IPS-20b (cell line): Measurements from ENCODE around the gene GNG7.
A peak's percentile ranks its signal among the peaks of the same experiment; 100 is the strongest.
"Not testable (repeated sequence)": the region's sequence is repeated elsewhere in the genome, so short reads cannot be mapped to it uniquely, and the experiment has no call there.

ENCODE experiments used
- H3K27ac ChIP-seq: one replicate; pipeline ENCODE4 v1.5.1; 2013; ENCODE audit warnings: low read length
- H3K27me3 ChIP-seq: 2 replicates; pipeline ENCODE4 v1.6.1; 2013; ENCODE audit warnings: mild to moderate bottlenecking, low read length, inconsistent platforms; ENCODE audit not compliant: insufficient read depth
- H3K36me3 ChIP-seq: 2 replicates; pipeline ENCODE4 v1.6.1; 2013; ENCODE audit warnings: low read depth, mild to moderate bottlenecking, inconsistent platforms, low read length, moderate library complexity; ENCODE audit not compliant: insufficient read depth
- H3K4me1 ChIP-seq: 2 replicates; pipeline ENCODE4 v1.6.1; 2013; ENCODE audit warnings: mild to moderate bottlenecking, control low read depth, inconsistent platforms, low read length, moderate library complexity; ENCODE audit not compliant: insufficient read depth
- H3K4me3 ChIP-seq: 2 replicates; pipeline ENCODE4 v1.5.1; 2013; ENCODE audit warnings: mild to moderate bottlenecking, low read length, inconsistent platforms
- H3K9ac ChIP-seq: 2 replicates; pipeline ENCODE4 v1.6.1; 2013; ENCODE audit warnings: low read depth, mild to moderate bottlenecking, inconsistent platforms, low read length, moderate library complexity
- H3K9me3 ChIP-seq: 2 replicates; pipeline ENCODE4 v1.6.1; 2013; ENCODE audit warnings: mild to moderate bottlenecking, low read depth, low read length, inconsistent platforms; ENCODE audit not compliant: insufficient read depth

The GNG7 gene

DNA sequence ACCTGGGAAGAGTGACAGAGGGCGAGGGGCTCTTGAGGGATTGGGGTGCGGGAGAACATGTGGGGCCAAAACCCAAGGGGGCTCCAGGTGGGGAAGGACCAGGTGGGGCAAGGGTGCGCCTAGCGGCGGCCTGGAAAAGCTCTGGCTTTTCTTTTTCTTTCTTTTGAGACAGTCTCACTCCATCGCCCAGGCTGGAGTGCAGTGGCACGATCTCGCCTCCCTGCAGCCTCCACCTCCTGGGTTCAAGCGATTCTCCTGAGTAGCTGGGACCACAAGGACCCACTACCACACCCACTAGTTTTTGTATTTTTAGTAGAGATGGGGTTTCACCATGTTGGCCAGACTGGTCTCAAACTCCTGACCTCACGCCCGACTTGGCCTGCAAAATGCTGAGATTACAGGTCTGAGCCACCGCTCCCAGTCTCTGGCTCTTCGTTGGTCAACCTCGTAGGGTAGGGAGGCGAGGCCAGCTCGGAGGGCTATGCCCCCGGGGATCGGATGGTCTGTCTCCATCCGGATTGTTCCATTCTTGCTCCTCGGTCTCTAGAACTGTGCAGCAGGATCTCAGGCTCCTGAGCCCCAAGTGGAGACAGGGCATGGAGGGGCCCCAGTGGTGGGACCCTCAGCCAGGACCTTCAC lies 222.8 kb downstream of the GNG7 start:
- Histone ChIP-seq H3K27ac (no peak overlapping the region), H3K9me3 (no peaks in the 10 kb centered on the region), H3K27me3 (peaks cover 67% of the 10 kb centered on the region), H3K4me3 (peak overlapping the region; percentile 90), H3K9ac (no peak overlapping the region), H3K4me1 (peaks cover 2% of the 10 kb centered on the region; the same call in 1 of the 2 replicates), H3K36me3 (no peaks in the 10 kb centered on the region)

GRCh38 chr19:2478756-2479555 lies 223.5 kb downstream of the GNG7 start:
- Histone ChIP-seq H3K9ac (no peak overlapping the region), H3K27ac (no peak overlapping the region)

DNA sequence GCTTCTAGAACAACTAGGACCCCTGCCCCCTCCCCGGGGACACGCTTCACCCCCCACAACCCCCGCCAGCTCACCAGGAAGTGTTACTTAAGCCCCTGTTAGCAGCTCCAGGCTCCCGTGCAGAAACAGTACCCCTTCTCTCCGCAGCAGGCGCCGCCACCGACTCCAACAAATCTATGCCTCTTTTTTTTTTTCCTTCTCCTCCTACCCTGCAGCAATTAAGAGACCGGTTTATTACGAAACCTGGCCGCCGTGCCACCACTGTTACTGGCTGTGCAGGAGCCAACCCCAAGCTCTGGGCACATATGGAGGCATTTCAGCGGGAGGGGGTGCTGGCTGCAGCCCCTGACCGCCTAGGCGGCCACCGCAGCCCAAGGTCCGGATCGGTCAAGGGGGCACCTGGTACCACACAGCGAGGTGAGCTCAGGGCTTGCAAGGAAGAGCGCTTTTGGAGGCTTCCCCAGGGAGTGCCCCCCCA lies 224.2 kb downstream of the GNG7 start:
- no peak overlapping the region for H3K27ac ChIP-seq
- no peaks in the 10 kb centered on the region for H3K36me3 ChIP-seq
- peaks cover 59% of the 10 kb centered on the region for H3K27me3 ChIP-seq
- no peaks in the 10 kb centered on the region for H3K9me3 ChIP-seq
- H3K4me3 ChIP-seq = peak overlapping the region; percentile 90
- no peak overlapping the region for H3K9ac ChIP-seq
- H3K4me1 ChIP-seq = peaks cover 2% of the 10 kb centered on the region; the same call in 1 of the 2 replicates

More at GRCh38 chr19:2478756-2479555, 223.5 kb downstream of the GNG7 start:
- Histone ChIP-seq H3K27me3 (peaks cover 61% of the 10 kb centered on the region), H3K36me3 (no peaks in the 10 kb centered on the region), H3K9me3 (no peaks in the 10 kb centered on the region), H3K4me1 (peaks cover 2% of the 10 kb centered on the region; the same call in 1 of the 2 replicates), H3K4me3 (peak overlapping the region; percentile 90)

- H3K9ac ChIP-seq = no peak overlapping the region
- H3K36me3 ChIP-seq = no peaks in the 10 kb centered on the region
- no peak overlapping the region for H3K27ac ChIP-seq
- H3K4me1 ChIP-seq = peaks cover 2% of the 10 kb centered on the region; the same call in 1 of the 2 replicates
- H3K4me3 ChIP-seq = peak overlapping the region; percentile 90
- H3K9me3 ChIP-seq = no peaks in the 10 kb centered on the region
- H3K27me3 ChIP-seq = peaks cover 59% of the 10 kb centered on the region
Measured at GRCh38 chr19:2477732-2478191, 224.7 kb downstream of the GNG7 start.

DNA sequence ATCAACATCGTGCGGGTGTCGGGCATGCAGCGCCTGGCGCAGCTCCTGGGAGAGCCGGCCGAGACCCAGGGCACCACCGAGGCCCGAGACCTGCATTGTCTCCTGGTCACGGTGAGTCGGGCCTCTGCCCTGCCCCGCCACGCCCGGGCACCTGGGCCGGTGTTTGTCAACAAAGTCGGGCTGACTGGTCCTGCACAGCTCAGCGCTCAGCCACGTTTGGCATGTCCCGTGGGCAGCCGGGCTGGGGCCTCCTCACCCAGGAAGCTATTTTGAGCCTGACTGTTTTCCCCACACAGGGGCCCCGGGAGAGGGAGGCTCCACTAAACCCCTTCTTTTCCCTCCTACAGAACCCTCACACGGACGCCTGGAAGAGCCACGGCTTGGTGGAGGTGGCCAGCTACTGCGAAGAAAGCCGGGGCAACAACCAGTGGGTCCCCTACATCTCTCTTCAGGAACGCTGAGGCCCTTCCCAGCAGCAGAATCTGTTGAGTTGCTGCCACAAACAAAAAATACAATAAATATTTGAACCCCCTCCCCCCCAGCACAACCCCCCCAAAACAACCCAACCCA lies 225.3 kb downstream of the GNG7 start:
- Histone ChIP-seq H3K27ac (no peak overlapping the region), H3K9ac (no peak overlapping the region; the same call in 1 of the 2 replicates), H3K9me3 (no peaks in the 10 kb centered on the region), H3K36me3 (no peaks in the 10 kb centered on the region), H3K27me3 (peaks cover 59% of the 10 kb centered on the region), H3K4me1 (peaks cover 2% of the 10 kb centered on the region; the same call in 1 of the 2 replicates), H3K4me3 (peak overlapping the region; percentile 90)

DNA sequence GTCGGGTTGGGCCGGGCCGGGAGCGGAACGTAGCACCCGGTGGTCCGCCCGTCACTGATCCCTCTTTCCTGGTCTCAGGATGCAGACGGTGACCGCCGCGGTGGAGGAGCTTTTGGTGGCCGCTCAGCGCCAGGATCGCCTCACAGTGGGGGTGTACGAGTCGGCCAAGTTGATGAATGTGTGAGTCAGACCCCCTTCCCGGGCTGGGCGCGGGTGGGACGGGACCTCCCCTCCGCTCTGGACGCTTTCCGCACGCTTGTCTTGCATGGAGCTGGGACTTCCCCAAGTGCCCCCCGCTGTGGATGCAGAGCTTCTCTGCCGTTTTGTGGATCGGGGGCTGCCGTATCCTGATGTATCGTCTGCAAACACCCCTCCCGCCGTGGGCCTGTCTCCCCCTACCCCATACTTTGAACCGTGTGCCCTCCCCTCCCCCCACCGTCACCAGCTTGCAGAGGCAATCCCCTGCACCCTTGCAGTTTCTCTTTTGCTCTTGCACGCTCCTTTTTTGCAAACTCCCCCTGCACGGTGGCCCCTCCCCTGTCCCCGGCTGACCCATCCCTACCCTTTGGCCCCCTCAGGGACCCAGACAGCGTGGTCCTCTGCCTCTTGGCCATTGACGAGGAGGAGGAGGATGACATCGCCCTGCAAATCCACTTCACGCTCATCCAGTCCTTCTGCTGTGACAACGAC lies 225.9 kb downstream of the GNG7 start:
- H3K9ac ChIP-seq = peak overlapping the region; percentile 71; the same call in 1 of the 2 replicates
- peaks cover 59% of the 10 kb centered on the region for H3K27me3 ChIP-seq
- H3K9me3 ChIP-seq = no peaks in the 10 kb centered on the region
- H3K36me3 ChIP-seq = no peaks in the 10 kb centered on the region
- H3K4me3 ChIP-seq = peak overlapping the region; percentile 90
- H3K4me1 ChIP-seq = peaks cover 2% of the 10 kb centered on the region; the same call in 1 of the 2 replicates
- H3K27ac ChIP-seq = no peak overlapping the region

GRCh38 chr19:2475702-2476450 lies 226.6 kb downstream of the GNG7 start, which contains the start of gene GADD45B:
TSS of gene GADD45B (plus strand) at chr19:2476127. CDS start at chr19:2476359, 232 bp downstream.
- no peaks in the 10 kb centered on the region for H3K9me3 ChIP-seq
- H3K4me1 ChIP-seq = peaks cover 2% of the 10 kb centered on the region; the same call in 1 of the 2 replicates
- H3K9ac ChIP-seq = peak within 1 kb of the TSS; percentile 71; the same call in 1 of the 2 replicates
- peaks cover 59% of the 10 kb centered on the region for H3K27me3 ChIP-seq
- peak within 1 kb of the TSS; percentile 90 for H3K4me3 ChIP-seq
- no peaks in the 10 kb centered on the region for H3K36me3 ChIP-seq
- no peak within 1 kb of the TSS for H3K27ac ChIP-seq

- H3K9ac ChIP-seq = no peak overlapping the region
- H3K27ac ChIP-seq = no peak overlapping the region
- peak overlapping the region; percentile 90 for H3K4me3 ChIP-seq
- no peaks in the 10 kb centered on the region for H3K36me3 ChIP-seq
- peaks cover 54% of the 10 kb centered on the region for H3K27me3 ChIP-seq
- no peaks in the 10 kb centered on the region for H3K9me3 ChIP-seq
- H3K4me1 ChIP-seq = peaks cover 2% of the 10 kb centered on the region; the same call in 1 of the 2 replicates
Measured at GRCh38 chr19:2475018-2475701, 227.3 kb downstream of the GNG7 start.

DNA sequence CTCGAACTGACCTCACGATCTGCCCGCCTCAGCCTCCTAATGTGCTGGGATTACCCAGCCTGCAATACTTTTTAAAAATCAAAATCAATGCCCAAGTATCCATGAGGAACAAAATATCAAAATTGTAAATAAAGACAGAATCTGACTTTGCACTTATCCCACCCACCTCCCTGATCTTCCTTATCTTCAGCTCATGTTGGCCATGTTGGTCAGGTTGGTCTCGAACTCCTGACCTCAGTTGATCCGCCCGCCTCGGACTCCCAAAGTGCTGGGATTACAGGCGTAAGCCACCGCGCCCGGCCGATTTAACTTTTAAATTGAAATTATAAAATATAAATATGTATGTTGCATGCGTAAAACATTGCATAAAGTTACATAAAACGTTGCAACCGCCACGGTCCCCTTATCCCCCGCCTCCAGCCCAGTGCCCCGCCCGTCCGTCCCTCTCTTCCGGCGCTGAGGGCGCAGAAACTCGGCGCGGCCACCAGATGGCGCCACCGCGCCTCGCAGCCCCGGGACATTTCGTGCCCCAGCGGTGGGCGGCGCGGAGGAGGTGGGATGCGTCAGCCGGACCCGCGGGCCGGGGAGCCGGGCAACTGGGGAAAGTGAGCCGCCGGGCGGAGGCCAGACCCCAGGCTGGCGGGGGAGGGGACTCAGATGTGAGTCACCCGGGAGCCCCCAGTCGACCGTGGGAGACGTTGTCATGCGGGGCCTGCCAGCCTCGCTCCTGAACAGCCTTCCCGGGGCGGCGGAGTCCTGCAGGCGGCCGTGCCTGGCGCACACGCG lies 228.1 kb downstream of the GNG7 start:
- no peak overlapping the region for H3K27ac ChIP-seq
- H3K4me1 ChIP-seq = peaks cover 2% of the 10 kb centered on the region; the same call in 1 of the 2 replicates
- H3K9ac ChIP-seq = no peak overlapping the region
- H3K9me3 ChIP-seq = no peaks in the 10 kb centered on the region
- H3K36me3 ChIP-seq = no peaks in the 10 kb centered on the region
- H3K4me3 ChIP-seq = peak overlapping the region; percentile 53
- peaks cover 47% of the 10 kb centered on the region for H3K27me3 ChIP-seq

DNA sequence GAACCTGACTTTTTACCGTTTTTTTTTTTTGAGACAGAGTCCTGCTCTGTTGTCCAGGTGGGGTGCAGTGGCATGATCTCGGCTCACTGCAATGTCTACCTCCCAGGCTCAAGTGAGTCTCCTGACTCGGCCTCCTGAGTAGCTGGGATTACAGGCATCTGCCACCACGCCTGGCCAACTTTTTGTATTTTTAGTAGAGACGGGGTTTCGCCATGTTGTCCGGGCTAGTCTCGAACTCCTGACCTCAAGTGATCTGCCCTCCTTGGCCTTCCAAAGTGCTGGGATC lies 232.6 kb downstream of the GNG7 start:
- H3K4me3 ChIP-seq, H3K9ac ChIP-seq, H3K27ac ChIP-seq, H3K27me3 ChIP-seq, H3K4me1 ChIP-seq, H3K9me3 ChIP-seq, H3K36me3 ChIP-seq: not testable (repeated sequence)
